SU-DHL-6 (cell line): ENCODE data around the gene SMIM45.

Experiments used
- H2AFZ ChIP-seq: fragments of 200-600 bp; sonication (generic); 2 replicates; pipeline ENCODE4 v1.6.1; 2014; ENCODE audit warnings: low read depth, mild to moderate bottlenecking, moderate library complexity, mixed read lengths, antibody characterized with exemption, low read length; ENCODE audit not compliant: severe bottlenecking
- H3F3A ChIP-seq: fragments of 200-600 bp; shearing (Covaris generic); 2 replicates; pipeline ENCODE4 v1.6.0; 2016; ENCODE audit warnings: antibody characterized with exemption, mild to moderate bottlenecking; ENCODE audit not compliant: insufficient read depth
- H3K27ac ChIP-seq: fragments of 200-600 bp; sonication (generic); 2 replicates; pipeline ENCODE4 v1.5.1; 2016; ENCODE audit warnings: low read depth, mild to moderate bottlenecking, low read length, moderate library complexity, mixed read lengths
- H3K27me3 ChIP-seq: fragments of 200-600 bp; sonication (generic), shearing (Covaris generic); 2 replicates; pipeline ENCODE4 v1.6.0; 2014; ENCODE audit warnings: mild to moderate bottlenecking, low read length
- H3K36me3 ChIP-seq: fragments of 200-600 bp; sonication (generic); 2 replicates; pipeline ENCODE4 v1.6.1; 2014; ENCODE audit warnings: mild to moderate bottlenecking, low read length, mixed read lengths
- H3K4me2 ChIP-seq: fragments of 300-600, 200-600 bp; shearing (Covaris generic), sonication (generic); 2 replicates; pipeline ENCODE4 v1.6.0; 2014; ENCODE audit warnings: low read length, low read depth, mild to moderate bottlenecking; ENCODE audit not compliant: poor library complexity, severe bottlenecking
- H3K4me3 ChIP-seq: fragments of 200-600 bp; sonication (generic); 2 replicates; pipeline ENCODE4 v1.5.1; 2014; ENCODE audit warnings: antibody characterized with exemption, low read length, mild to moderate bottlenecking, mixed read lengths; ENCODE audit not compliant: insufficient read depth, poor library complexity, severe bottlenecking
- H3K79me2 ChIP-seq: fragments of 200-600 bp; sonication (generic); 2 replicates; pipeline ENCODE4 v1.6.1; 2014; ENCODE audit warnings: mild to moderate bottlenecking, low read length, moderate library complexity; ENCODE audit not compliant: insufficient read depth
- H3K9ac ChIP-seq: fragments of 200-600 bp; sonication (generic); 2 replicates; pipeline ENCODE4 v1.7.0; 2014; ENCODE audit warnings: mild to moderate bottlenecking, low read length
- H3K9me2 ChIP-seq: fragments of 200-600 bp; sonication (generic); replicated peaks from 2 replicates; pipeline ENCODE4 v1.6.1; 2014; ENCODE audit warnings: low read length; ENCODE audit not compliant: insufficient read depth
- H3K9me3 ChIP-seq: fragments of 200-600 bp; sonication (generic); 2 replicates; pipeline ENCODE4 v1.6.1; 2014; ENCODE audit warnings: low read length, mixed read lengths; ENCODE audit not compliant: insufficient read depth
- H4K20me1 ChIP-seq: fragments of 200-600 bp; sonication (generic); 2 replicates; pipeline ENCODE4 v1.6.1; 2014; ENCODE audit warnings: low read depth, mild to moderate bottlenecking, antibody characterized with exemption, low read length, moderate library complexity, mixed read lengths
- EZH2phosphoT487 ChIP-seq: fragments of 200-600 bp; sonication (generic), shearing (Covaris generic); conservative IDR thresholded peaks from 2 replicates; pipeline ENCODE4 v1.6.1; 2018; ENCODE audit warnings: mild to moderate bottlenecking, antibody characterized with exemption, low read length, moderate library complexity, mixed read lengths
- TF ChIP-seq, protein P1 (sequence below): fragments of 200-600 bp; sonication (generic); IDR thresholded peaks from one replicate; pipeline ENCODE4 v1.5.1; 2017; ENCODE audit warnings: antibody characterized with exemption, mild to moderate bottlenecking, low read length, moderate library complexity; ENCODE audit not compliant: insufficient read depth, poor library complexity, severe bottlenecking

Gene SMIM45

DNA sequence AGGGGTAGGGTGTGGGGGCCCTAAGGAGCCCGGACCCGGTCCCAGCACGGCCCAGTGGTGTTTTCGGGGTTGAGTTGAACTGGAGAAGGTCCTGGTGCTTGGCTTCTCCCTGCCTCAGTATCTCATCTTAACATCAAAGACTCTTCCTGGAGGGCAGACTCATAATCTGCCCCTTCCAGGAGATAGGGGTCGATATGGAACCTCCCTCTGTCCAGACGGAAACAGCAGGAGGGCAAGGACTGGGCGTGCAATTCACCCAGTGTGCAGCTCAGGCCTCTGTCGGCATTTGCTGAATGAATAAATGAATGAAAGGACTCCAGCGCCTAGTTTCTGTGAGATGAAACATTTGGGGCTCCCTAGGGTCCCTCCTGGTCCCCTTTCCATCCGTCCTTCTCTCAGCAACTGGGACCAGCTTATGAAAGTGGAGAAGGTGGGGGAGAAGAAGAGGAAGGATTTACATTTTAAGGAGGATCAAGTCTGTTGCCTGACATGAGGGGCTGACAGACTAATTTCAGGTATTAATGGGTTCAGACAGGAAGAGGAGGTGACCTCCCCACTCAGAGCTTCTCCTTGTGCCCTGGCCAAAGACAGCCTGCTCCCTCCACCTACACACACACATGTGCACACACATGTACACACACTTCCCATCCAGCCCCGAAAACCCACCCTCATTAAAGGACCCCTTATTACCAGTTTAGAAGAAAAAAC lies 36.0 kb upstream of the SMIM45 start:
- Histone ChIP-seq H3K36me3 (no peaks in the 10 kb centered on the region), H3K4me2 (no peak overlapping the region), H3K9ac (no peak overlapping the region), H3K4me3 (no peak overlapping the region), H3F3A (peaks cover 29% of the 10 kb centered on the region), H2AFZ (no peak overlapping the region), H3K9me2 (no peaks in the 10 kb centered on the region), H3K27me3 (no peaks in the 10 kb centered on the region), H3K79me2 (no peaks in the 10 kb centered on the region), H3K9me3 (no peaks in the 10 kb centered on the region), H4K20me1 (no peaks in the 10 kb centered on the region), H3K27ac (no peak overlapping the region)
- TF ChIP-seq, protein P1, sequence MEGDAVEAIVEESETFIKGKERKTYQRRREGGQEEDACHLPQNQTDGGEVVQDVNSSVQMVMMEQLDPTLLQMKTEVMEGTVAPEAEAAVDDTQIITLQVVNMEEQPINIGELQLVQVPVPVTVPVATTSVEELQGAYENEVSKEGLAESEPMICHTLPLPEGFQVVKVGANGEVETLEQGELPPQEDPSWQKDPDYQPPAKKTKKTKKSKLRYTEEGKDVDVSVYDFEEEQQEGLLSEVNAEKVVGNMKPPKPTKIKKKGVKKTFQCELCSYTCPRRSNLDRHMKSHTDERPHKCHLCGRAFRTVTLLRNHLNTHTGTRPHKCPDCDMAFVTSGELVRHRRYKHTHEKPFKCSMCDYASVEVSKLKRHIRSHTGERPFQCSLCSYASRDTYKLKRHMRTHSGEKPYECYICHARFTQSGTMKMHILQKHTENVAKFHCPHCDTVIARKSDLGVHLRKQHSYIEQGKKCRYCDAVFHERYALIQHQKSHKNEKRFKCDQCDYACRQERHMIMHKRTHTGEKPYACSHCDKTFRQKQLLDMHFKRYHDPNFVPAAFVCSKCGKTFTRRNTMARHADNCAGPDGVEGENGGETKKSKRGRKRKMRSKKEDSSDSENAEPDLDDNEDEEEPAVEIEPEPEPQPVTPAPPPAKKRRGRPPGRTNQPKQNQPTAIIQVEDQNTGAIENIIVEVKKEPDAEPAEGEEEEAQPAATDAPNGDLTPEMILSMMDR = no peak
- TF ChIP-seq EZH2phosphoT487 = no peak

DNA sequence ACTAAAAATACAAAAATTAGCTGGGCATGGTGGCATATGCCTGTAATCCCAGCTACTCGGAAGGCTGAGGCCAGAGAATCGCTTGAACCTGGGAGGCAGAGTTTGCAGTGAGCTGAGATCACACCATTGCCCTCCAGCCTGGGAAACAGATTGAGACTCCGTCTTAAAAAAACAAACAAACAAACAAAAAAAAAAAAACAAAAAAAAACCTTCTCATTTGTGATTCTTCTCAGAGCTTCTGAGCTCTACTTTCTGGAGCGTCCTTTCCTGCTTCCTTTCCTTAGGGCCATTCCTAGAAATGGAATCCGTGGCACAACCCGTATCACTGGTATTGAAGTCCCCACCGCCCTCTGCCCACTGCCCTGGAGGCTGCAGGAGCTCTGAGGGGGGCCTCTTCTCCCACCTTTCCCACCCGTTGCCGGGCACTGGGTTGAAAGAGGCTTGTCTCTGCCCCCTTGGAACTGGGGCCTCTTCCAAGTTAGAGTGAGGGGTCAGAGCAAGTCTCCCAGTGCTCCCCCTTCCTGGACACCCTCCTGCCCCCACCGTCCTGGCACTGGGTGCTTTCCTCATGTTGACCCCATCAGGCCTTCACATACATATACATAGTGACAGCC lies 35.1 kb upstream of the SMIM45 start:
- Histone ChIP-seq H3K9ac (no peak overlapping the region), H3K27ac (no peak overlapping the region), H3K9me3 (no peaks in the 10 kb centered on the region), H3K4me2 (no peak overlapping the region), H3F3A (peaks cover 37% of the 10 kb centered on the region), H3K4me3 (no peak overlapping the region), H3K27me3 (no peaks in the 10 kb centered on the region), H3K9me2 (no peaks in the 10 kb centered on the region), H3K36me3 (no peaks in the 10 kb centered on the region), H2AFZ (no peak overlapping the region), H3K79me2 (no peaks in the 10 kb centered on the region), H4K20me1 (no peaks in the 10 kb centered on the region)
- TF ChIP-seq, protein P1 = no peak
- TF ChIP-seq EZH2phosphoT487 = no peak

DNA sequence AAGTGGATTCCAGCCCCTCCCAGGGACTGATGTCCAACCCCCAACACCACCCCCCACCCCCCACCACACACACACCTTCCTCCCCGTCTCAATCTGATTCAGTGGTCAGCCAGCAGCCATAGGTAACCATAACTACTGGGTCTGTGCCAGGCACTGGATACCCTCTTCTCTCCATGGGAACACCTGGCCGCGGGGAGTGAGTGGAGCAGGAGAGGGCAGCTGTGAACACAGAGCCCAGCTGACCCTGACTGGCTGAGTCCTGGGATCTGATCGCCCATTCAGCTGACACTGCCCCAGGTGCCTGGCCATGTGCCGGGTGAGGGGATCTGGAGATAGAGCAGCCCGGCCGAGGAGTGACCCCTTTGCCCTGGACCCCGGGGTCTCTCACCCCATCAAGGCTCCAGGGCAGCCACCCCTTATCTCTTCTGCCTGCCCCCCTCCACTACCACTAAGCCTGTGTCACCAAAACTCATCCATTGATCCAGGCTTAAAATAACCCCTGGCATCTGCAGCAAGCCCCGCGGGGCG lies 34.5 kb upstream of the SMIM45 start:
- H3K9ac ChIP-seq = no peak overlapping the region
- no peak overlapping the region for H2AFZ ChIP-seq
- H3K79me2 ChIP-seq = no peaks in the 10 kb centered on the region
- no peaks in the 10 kb centered on the region for H3K9me2 ChIP-seq
- peaks cover 42% of the 10 kb centered on the region for H3F3A ChIP-seq
- no peak overlapping the region for H3K4me3 ChIP-seq
- H3K36me3 ChIP-seq = no peaks in the 10 kb centered on the region
- no peak overlapping the region for H3K4me2 ChIP-seq
- TF ChIP-seq EZH2phosphoT487 = no peak
- TF ChIP-seq, protein P1 = no peak
- H3K27ac ChIP-seq = no peak overlapping the region
- no peaks in the 10 kb centered on the region for H3K27me3 ChIP-seq
- no peaks in the 10 kb centered on the region for H4K20me1 ChIP-seq
- H3K9me3 ChIP-seq = no peaks in the 10 kb centered on the region
